K562 (cell line): ENCODE results near the gene FTH1. TPM values are rescaled to one million over a fixed set of nuclear protein-coding genes. Genes with fewer than 3 reads are reported as not detected.
A peak's percentile ranks its signal among the peaks of the same experiment; 100 is the strongest.

Experiments
- ARHGAP35 ChIP-seq: fragments of 450-650 bp; IDR thresholded peaks from 2 replicates; pipeline ENCODE4 v1.6.1; 2018; ENCODE audit not compliant: partially characterized antibody
- ATF3 ChIP-seq, 2 experiments: fragments of 450-650 bp in 1 of 2; sonication (generic) in 1 of 2; formaldehyde crosslinking in 1 of 2; IDR thresholded peaks in 1 of 2; conservative IDR thresholded peaks in 1 of 2; 2 replicates each; pipeline versions ENCODE4 v1.6.1 to v1.8.1; 2016 to 2023; ENCODE audit warnings: mild to moderate bottlenecking in 2 of 2, moderate library complexity in 2 of 2, inconsistent platforms in 1 of 2, missing genetic modification reagents in 1 of 2
- ATF7 ChIP-seq: fragments of 450-650 bp; IDR thresholded peaks from 2 replicates; pipeline ENCODE4 v1.7.1; 2014; ENCODE audit warnings: mild to moderate bottlenecking, moderate library complexity
- EHMT2 ChIP-seq: fragments of 450-650 bp; IDR thresholded peaks from 2 replicates; pipeline ENCODE4 v1.6.1; 2018; ENCODE audit warnings: antibody characterized with exemption
- ELF1 ChIP-seq: fragments of 200-800 bp; sonication (Bioruptor generic); IDR thresholded peaks from 2 replicates; pipeline ENCODE4 v1.6.1; 2016; ENCODE audit warnings: missing genetic modification characterization, missing compliant biosample characterization
- FUS ChIP-seq: fragments of 200-400 bp; formaldehyde crosslinking; optimal IDR thresholded peaks from 2 replicates; pipeline ENCODE3; 2017; ENCODE audit warnings: low read depth, low read length
- GTF2F1 ChIP-seq: IDR thresholded peaks from 2 replicates; pipeline ENCODE4 v1.6.1; 2011; ENCODE audit warnings: low read depth, low read length, improper control_type of control experiment
- IRF9 ChIP-seq: fragments of 450-650 bp; IDR thresholded peaks from 2 replicates; pipeline ENCODE4 v1.6.1; 2016; ENCODE audit warnings: missing biosample characterization, missing genetic modification characterization
- MITF ChIP-seq: IDR thresholded peaks from 2 replicates; pipeline ENCODE4 v1.6.1; 2014; ENCODE audit warnings: antibody characterized with exemption
- MNT ChIP-seq, 2 experiments: fragments of 450-650 bp; conservative IDR thresholded peaks; 2 replicates each; pipeline ENCODE4 v1.6.1; 2017; ENCODE audit warnings: mild to moderate bottlenecking in 2 of 2, moderate library complexity in 2 of 2
- MTA1 ChIP-seq: fragments of 450-650 bp; IDR thresholded peaks from 2 replicates; pipeline ENCODE4 v1.6.1; 2017; ENCODE audit warnings: borderline replicate concordance
- NBN ChIP-seq: fragments of 450-650 bp; IDR thresholded peaks from 2 replicates; pipeline ENCODE4 v1.6.1; 2016; ENCODE audit warnings: low read depth, mild to moderate bottlenecking
- RBFOX2 ChIP-seq: fragments of 200-400 bp; formaldehyde crosslinking; IDR thresholded peaks from 2 replicates; pipeline ENCODE4 v1.6.1; 2017; ENCODE audit warnings: low read depth, mild to moderate bottlenecking, low read length, moderate library complexity
- RBM17 ChIP-seq: fragments of 200-400 bp; formaldehyde crosslinking; IDR thresholded peaks from 2 replicates; pipeline ENCODE4 v1.6.1; 2017; ENCODE audit warnings: low read depth, mild to moderate bottlenecking, low read length, borderline replicate concordance
- SMARCA5 ChIP-seq: fragments of 450-650 bp; IDR thresholded peaks from 2 replicates; pipeline ENCODE4 v1.6.1; 2016
- SP2 ChIP-seq: IDR thresholded peaks from 2 replicates; pipeline ENCODE4 v1.6.1; 2011; ENCODE audit warnings: mild to moderate bottlenecking, low read depth, low read length, moderate library complexity; ENCODE audit not compliant: poor library complexity, severe bottlenecking; ENCODE audit errors: extremely low read depth
- TFAM ChIP-seq: fragments of 250-450 bp; sonication (Bioruptor Pico); conservative IDR thresholded peaks from 2 replicates; pipeline ENCODE4 v1.5.0; 2021; ENCODE audit warnings: mild to moderate bottlenecking, moderate library complexity
- TRIM24 ChIP-seq, 2 experiments: fragments of 450-650 bp; IDR thresholded peaks; 2 replicates each; pipeline ENCODE4 v1.6.1; 2016
- ZBTB2 ChIP-seq: fragments of 450-650 bp; IDR thresholded peaks from 2 replicates; pipeline ENCODE4 v1.6.1; 2016; ENCODE audit warnings: antibody characterized with exemption
- ZNF124 ChIP-seq: sonication (generic); formaldehyde crosslinking; IDR thresholded peaks from 2 replicates; pipeline ENCODE4 v1.8.1; 2022; ENCODE audit warnings: missing genetic modification reagents
- ZNF274 ChIP-seq: IDR thresholded peaks from 2 replicates; pipeline ENCODE4 v1.6.1; 2011; ENCODE audit warnings: low read depth, mild to moderate bottlenecking, low read length, moderate library complexity, borderline replicate concordance
- ZNF75A ChIP-seq: fragments of 450-650 bp; formaldehyde crosslinking; IDR thresholded peaks from 2 replicates; pipeline ENCODE4 v1.4.0; 2020; ENCODE audit warnings: mild to moderate bottlenecking
- polyA plus RNA-seq, 8 experiments: library from polyadenylated mRNA; depleted of rRNA in 4 of 8; stranded (reverse) in 5 of 8; unstranded in 3 of 8; fragments of >200 nt; fragmentation: Nextera tagmentation in 2 of 8; fragmentation: Illumina TruSeq in 1 of 8; extraction: Ambion mirVana in 2 of 8; extraction: Trizol in 1 of 8; gene quantifications; 2 replicates each; pipeline versions ENCODE4 v1.2.1 to v1.2.3, GENCODE V29; 2011 to 2014; ENCODE audit warnings: inconsistent platforms in 1 of 8, missing spikeins in 1 of 8
- total RNA-seq, 7 experiments: library from RNA; depleted of rRNA in 6 of 7; stranded (reverse); fragments of >200 nt in 6 of 7; fragmentation: Illumina TruSeq in 2 of 7; extraction: Trizol in 2 of 7; gene quantifications; 2 replicates each; pipeline versions ENCODE4 v1.2.1 to v1.2.3, GENCODE V29; 2011 to 2021; ENCODE audit warnings: low replicate concordance in 1 of 7

FTH1 gene
- total and polyA plus RNA-seq, 9 of the 15 experiments (the other 6 are each of a cell fraction or from before 2014, with no cell fraction given): 370 to 3,146 (median 802) TPM

GRCh38 chr11:61969838-61970662 is 2.6 kb upstream of the FTH1 start (continued):
- no peak for TF ChIP-seq SMARCA5
- TF ChIP-seq ZNF124 (CRISPR knock-in tag): no peak
- 0 out of 2 replicates have a peak, but pooled peaks have one; percentile 12 for TF ChIP-seq ZNF75A (CRISPR knock-in tag)
- 0 out of 2 replicates have a peak, but pooled peaks have one; percentile 24 for TF ChIP-seq MTA1
- TF ChIP-seq SP2: no peak
- TF ChIP-seq TFAM (CRISPR knock-in tag): no peak
- TF ChIP-seq IRF9: peak; percentile 28; the same call in 1 of the 2 replicates
- no peak for TF ChIP-seq ZBTB2
- TF ChIP-seq MNT (conservative IDR thresholded peaks at IDR 0.05): 0 out of 4 replicates have a peak, but pooled peaks have one; percentile 9 to 17
- 0 out of 2 replicates have a peak, but pooled peaks have one; percentile 26 for TF ChIP-seq NBN
- no peak for TF ChIP-seq FUS
- no peak for TF ChIP-seq MITF
- no peak for TF ChIP-seq ZNF274
- TF ChIP-seq EHMT2: no peak
- 0 out of 2 replicates have a peak, but pooled peaks have one; percentile 13 for TF ChIP-seq RBFOX2
- peak; percentile 58; the same call in 1 of the 2 replicates for TF ChIP-seq ATF7
- peak in 1 of 2 experiments; percentile 7; a peak in 1 of 4 replicates for TF ChIP-seq TRIM24 (IDR thresholded peaks at IDR 0.05)
- no peak for TF ChIP-seq RBM17
- no peak for TF ChIP-seq ELF1 (tag)
- peak; percentile 57 for TF ChIP-seq ATF3 (IDR thresholded peaks at IDR 0.05)
- TF ChIP-seq ATF3 (CRISPR knock-in tag; conservative IDR thresholded peaks at IDR 0.05): no peak
- no peak for TF ChIP-seq GTF2F1
- no peak for TF ChIP-seq ARHGAP35
